ENCODE data around the gene CDKN2B-AS1. TPM values are rescaled to one million over a fixed set of nuclear protein-coding genes. Genes with fewer than 3 reads are reported as not detected.

CDKN2B-AS1 gene
- total RNA-seq, 1 donor from 2014 or later: 0.52 TPM

- H3K9ac ChIP-seq (ENCODE audit: low read depth in 1 of 3, low read length in 3 of 3): no peak overlapping the region
- no peaks in the 10 kb centered on the region for H3K4me1 ChIP-seq (ENCODE audit: control insufficient read depth in 3 of 3, insufficient read depth in 3 of 3, low read length in 3 of 3)
- H3K27ac ChIP-seq (ENCODE audit: low read depth, low read length): no peak overlapping the region
- no peak overlapping the region for H3K4me3 ChIP-seq (ENCODE audit: low read length in 3 of 3)
- no peaks in the 10 kb centered on the region for H3K36me3 ChIP-seq (ENCODE audit: control insufficient read depth in 3 of 3, insufficient read depth in 3 of 3, low read length in 3 of 3)
- no peaks in the 10 kb centered on the region for H3K27me3 ChIP-seq (ENCODE audit: control insufficient read depth in 3 of 3, insufficient read depth in 3 of 3, low read length in 3 of 3)
- H3K9me3 ChIP-seq (ENCODE audit: control insufficient read depth in 3 of 3, low read length in 3 of 3): peaks cover 0 to 2% (median 0%) of the 10 kb centered on the region in 3 donors
Measured at GRCh38 chr9:22124263-22125011, 129.8 kb downstream of the CDKN2B-AS1 start.

- H3K9ac ChIP-seq (ENCODE audit: low read depth in 1 of 3, low read length in 3 of 3): no peak overlapping the region
- no peaks in the 10 kb centered on the region for H3K4me1 ChIP-seq (ENCODE audit: control insufficient read depth in 3 of 3, insufficient read depth in 3 of 3, low read length in 3 of 3)
- H3K9me3 ChIP-seq (ENCODE audit: control insufficient read depth in 3 of 3, low read length in 3 of 3): no peaks in the 10 kb centered on the region
- H3K27ac ChIP-seq (ENCODE audit: low read depth, low read length): no peak overlapping the region
- H3K4me3 ChIP-seq (ENCODE audit: low read length in 3 of 3): no peak overlapping the region
- H3K27me3 ChIP-seq (ENCODE audit: control insufficient read depth in 3 of 3, insufficient read depth in 3 of 3, low read length in 3 of 3): no peaks in the 10 kb centered on the region
- no peaks in the 10 kb centered on the region for H3K36me3 ChIP-seq (ENCODE audit: control insufficient read depth in 3 of 3, insufficient read depth in 3 of 3, low read length in 3 of 3)
Measured at GRCh38 chr9:22129133-22129532, 134.5 kb downstream of the CDKN2B-AS1 start.

DNA sequence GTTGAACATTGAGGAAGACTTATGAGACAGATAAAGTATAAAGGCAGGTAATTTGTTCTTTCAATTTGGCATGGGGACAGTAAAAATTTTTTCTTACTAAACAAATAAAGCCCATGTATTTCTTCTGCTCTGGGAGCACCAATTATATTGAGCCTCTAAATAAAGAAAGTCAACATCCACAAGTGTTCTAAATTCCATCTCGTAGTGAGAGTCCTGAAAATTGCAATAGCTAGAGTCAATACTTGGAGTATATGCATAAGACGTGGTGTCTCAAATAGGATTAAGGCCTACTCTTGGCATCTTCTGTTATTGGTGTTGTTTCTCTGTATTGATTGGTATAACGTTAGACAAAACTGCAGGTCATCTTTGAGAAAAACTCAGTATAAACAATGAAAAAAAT, 135.0 kb downstream of the CDKN2B-AS1 start:
- Histone ChIP-seq H3K4me3 (ENCODE audit: low read length in 3 of 3) (no peak overlapping the region), H3K27me3 (ENCODE audit: control insufficient read depth in 3 of 3, insufficient read depth in 3 of 3, low read length in 3 of 3) (no peaks in the 10 kb centered on the region), H3K36me3 (ENCODE audit: control insufficient read depth in 3 of 3, insufficient read depth in 3 of 3, low read length in 3 of 3) (no peaks in the 10 kb centered on the region), H3K4me1 (ENCODE audit: control insufficient read depth in 3 of 3, insufficient read depth in 3 of 3, low read length in 3 of 3) (no peaks in the 10 kb centered on the region), H3K9me3 (ENCODE audit: control insufficient read depth in 3 of 3, low read length in 3 of 3) (no peaks in the 10 kb centered on the region), H3K27ac (ENCODE audit: low read depth, low read length) (no peak overlapping the region), H3K9ac (ENCODE audit: low read depth in 1 of 3, low read length in 3 of 3) (no peak overlapping the region)

- Histone ChIP-seq H3K27me3 (ENCODE audit: control insufficient read depth in 3 of 3, insufficient read depth in 3 of 3, low read length in 3 of 3) (no peaks in the 10 kb centered on the region), H3K9ac (ENCODE audit: low read depth in 1 of 3, low read length in 3 of 3) (no peak overlapping the region), H3K9me3 (ENCODE audit: control insufficient read depth in 3 of 3, low read length in 3 of 3) (no peaks in the 10 kb centered on the region), H3K4me3 (ENCODE audit: low read length in 3 of 3) (no peak overlapping the region), H3K4me1 (ENCODE audit: control insufficient read depth in 3 of 3, insufficient read depth in 3 of 3, low read length in 3 of 3) (no peaks in the 10 kb centered on the region), H3K36me3 (ENCODE audit: control insufficient read depth in 3 of 3, insufficient read depth in 3 of 3, low read length in 3 of 3) (no peaks in the 10 kb centered on the region), H3K27ac (ENCODE audit: low read depth, low read length) (no peak overlapping the region)
Measured at GRCh38 chr9:22131817-22132216, 137.2 kb downstream of the CDKN2B-AS1 start.

GRCh38 chr9:22134390-22134789, 139.8 kb downstream of the CDKN2B-AS1 start:
- Histone ChIP-seq H3K27ac (ENCODE audit: low read depth, low read length) (no peak overlapping the region), H3K36me3 (ENCODE audit: control insufficient read depth in 3 of 3, insufficient read depth in 3 of 3, low read length in 3 of 3) (no peaks in the 10 kb centered on the region), H3K4me1 (ENCODE audit: control insufficient read depth in 3 of 3, insufficient read depth in 3 of 3, low read length in 3 of 3) (no peaks in the 10 kb centered on the region), H3K27me3 (ENCODE audit: control insufficient read depth in 3 of 3, insufficient read depth in 3 of 3, low read length in 3 of 3) (no peaks in the 10 kb centered on the region), H3K4me3 (ENCODE audit: low read length in 3 of 3) (no peak overlapping the region), H3K9me3 (ENCODE audit: control insufficient read depth in 3 of 3, low read length in 3 of 3) (no peaks in the 10 kb centered on the region), H3K9ac (ENCODE audit: low read depth in 1 of 3, low read length in 3 of 3) (no peak overlapping the region)

DNA sequence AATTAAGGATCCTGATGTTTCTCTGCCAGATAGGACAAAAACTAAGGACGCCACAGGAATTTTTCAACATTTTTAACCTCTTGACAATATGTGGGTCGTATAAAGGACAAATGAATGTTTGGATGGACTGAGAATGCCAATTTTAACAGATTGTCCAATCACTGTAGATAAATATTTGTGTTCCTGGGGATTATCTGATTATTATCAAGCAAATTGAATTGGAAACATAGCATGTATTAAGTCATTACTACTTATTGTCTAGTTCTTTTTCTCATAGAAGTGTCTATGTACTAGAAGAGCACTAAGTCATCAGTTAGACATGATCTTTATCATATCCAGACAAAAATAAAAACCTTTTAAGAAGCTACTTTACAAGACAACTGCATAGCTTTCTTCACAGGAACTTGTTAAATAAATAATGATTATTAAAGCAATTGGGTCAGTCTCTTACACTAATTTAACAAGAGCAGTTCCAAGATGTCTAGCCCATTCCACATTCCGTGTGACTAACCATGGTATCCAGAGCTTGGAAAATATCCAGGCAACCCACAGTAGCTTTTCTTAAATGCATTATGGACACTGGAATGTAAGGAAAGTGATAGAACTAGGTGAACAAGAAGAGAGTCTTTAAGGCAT, 142.0 kb downstream of the CDKN2B-AS1 start:
- Histone ChIP-seq H3K9me3 (ENCODE audit: control insufficient read depth in 3 of 3, low read length in 3 of 3) (no peaks in the 10 kb centered on the region), H3K4me3 (ENCODE audit: low read length in 3 of 3) (no peak overlapping the region), H3K36me3 (ENCODE audit: control insufficient read depth in 3 of 3, insufficient read depth in 3 of 3, low read length in 3 of 3) (no peaks in the 10 kb centered on the region), H3K27ac (ENCODE audit: low read depth, low read length) (no peak overlapping the region), H3K27me3 (ENCODE audit: control insufficient read depth in 3 of 3, insufficient read depth in 3 of 3, low read length in 3 of 3) (no peaks in the 10 kb centered on the region), H3K4me1 (ENCODE audit: control insufficient read depth in 3 of 3, insufficient read depth in 3 of 3, low read length in 3 of 3) (no peaks in the 10 kb centered on the region), H3K9ac (ENCODE audit: low read depth in 1 of 3, low read length in 3 of 3) (no peak overlapping the region)

- Histone ChIP-seq H3K27ac (ENCODE audit: low read depth, low read length) (no peak overlapping the region), H3K9ac (ENCODE audit: low read depth in 1 of 3, low read length in 3 of 3) (no peak overlapping the region), H3K4me3 (ENCODE audit: low read length in 3 of 3) (no peak overlapping the region), H3K4me1 (ENCODE audit: control insufficient read depth in 3 of 3, insufficient read depth in 3 of 3, low read length in 3 of 3) (no peaks in the 10 kb centered on the region), H3K27me3 (ENCODE audit: control insufficient read depth in 3 of 3, insufficient read depth in 3 of 3, low read length in 3 of 3) (no peaks in the 10 kb centered on the region), H3K36me3 (ENCODE audit: control insufficient read depth in 3 of 3, insufficient read depth in 3 of 3, low read length in 3 of 3) (no peaks in the 10 kb centered on the region), H3K9me3 (ENCODE audit: control insufficient read depth in 3 of 3, low read length in 3 of 3) (no peaks in the 10 kb centered on the region)
Measured at GRCh38 chr9:22138956-22139660, 144.5 kb downstream of the CDKN2B-AS1 start.

DNA sequence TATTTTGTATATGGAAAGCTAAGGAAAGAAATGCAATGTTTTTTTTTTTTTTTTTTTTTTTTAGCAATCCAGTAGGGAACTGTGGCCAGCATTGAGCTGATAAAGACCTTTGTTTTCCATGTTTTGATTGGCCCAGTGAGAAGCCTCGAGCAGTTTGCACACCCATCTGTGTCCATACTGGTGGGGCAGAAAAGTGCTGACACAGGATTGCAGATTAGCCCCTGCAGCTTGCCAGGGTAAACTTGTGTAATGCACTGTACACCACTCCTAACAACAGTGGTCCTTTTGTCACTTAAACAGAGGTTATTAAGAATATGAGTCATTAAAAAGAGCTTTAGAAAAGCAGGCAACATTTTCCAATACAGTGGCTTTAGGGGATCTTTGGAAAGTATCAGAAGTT, 147.3 kb downstream of the CDKN2B-AS1 start:
- no peak overlapping the region for H3K4me3 ChIP-seq (ENCODE audit: low read length in 3 of 3)
- H3K36me3 ChIP-seq (ENCODE audit: control insufficient read depth in 3 of 3, insufficient read depth in 3 of 3, low read length in 3 of 3): no peaks in the 10 kb centered on the region
- no peak overlapping the region for H3K9ac ChIP-seq (ENCODE audit: low read depth in 1 of 3, low read length in 3 of 3)
- H3K4me1 ChIP-seq (ENCODE audit: control insufficient read depth in 3 of 3, insufficient read depth in 3 of 3, low read length in 3 of 3): no peaks in the 10 kb centered on the region
- no peak overlapping the region for H3K27ac ChIP-seq (ENCODE audit: low read depth, low read length)
- H3K9me3 ChIP-seq (ENCODE audit: control insufficient read depth in 3 of 3, low read length in 3 of 3): no peaks in the 10 kb centered on the region
- H3K27me3 ChIP-seq (ENCODE audit: control insufficient read depth in 3 of 3, insufficient read depth in 3 of 3, low read length in 3 of 3): no peaks in the 10 kb centered on the region

GRCh38 chr9:22142671-22143070, 148.1 kb downstream of the CDKN2B-AS1 start:
- no peak overlapping the region for H3K4me3 ChIP-seq (ENCODE audit: low read length in 3 of 3)
- no peak overlapping the region for H3K9ac ChIP-seq (ENCODE audit: low read depth in 1 of 3, low read length in 3 of 3)

More at GRCh38 chr9:22142671-22143070, 148.1 kb downstream of the CDKN2B-AS1 start:
- no peak overlapping the region for H3K27ac ChIP-seq (ENCODE audit: low read depth, low read length)
- H3K36me3 ChIP-seq (ENCODE audit: control insufficient read depth in 3 of 3, insufficient read depth in 3 of 3, low read length in 3 of 3): no peaks in the 10 kb centered on the region
- H3K9me3 ChIP-seq (ENCODE audit: control insufficient read depth in 3 of 3, low read length in 3 of 3): no peaks in the 10 kb centered on the region
- H3K4me1 ChIP-seq (ENCODE audit: control insufficient read depth in 3 of 3, insufficient read depth in 3 of 3, low read length in 3 of 3): no peaks in the 10 kb centered on the region
- H3K27me3 ChIP-seq (ENCODE audit: control insufficient read depth in 3 of 3, insufficient read depth in 3 of 3, low read length in 3 of 3): no peaks in the 10 kb centered on the region
